Peyer's patch (tissue), 4 donors: ENCODE data around the gene PUSL1. TPM values are rescaled to one million over a fixed set of nuclear protein-coding genes. Genes with fewer than 3 reads are reported as not detected.

ENCODE experiments used
- DNase-seq, 3 donors: peaks; one replicate each; pipeline ENCODE4 v3.0.0-alpha.2; 2017 to 2019
- H3K27ac ChIP-seq, 4 donors: fragments of 200-600 bp; sonication (generic); one replicate each; pipeline ENCODE4 v1.5.1; 2016 to 2019
- H3K27me3 ChIP-seq, 2 donors: fragments of 200-600 bp; sonication (generic); one replicate each; pipeline ENCODE4 v1.5.1; 2019
- H3K36me3 ChIP-seq, 3 donors: fragments of 200-600 bp; sonication (generic); one replicate each; pipeline ENCODE4 v1.5.1; 2016 to 2019
- H3K4me1 ChIP-seq, 4 donors: fragments of 200-600 bp; sonication (generic); one replicate each; pipeline ENCODE4 v1.5.1; 2016 to 2019
- H3K4me3 ChIP-seq, 4 donors: fragments of 200-600 bp; sonication (generic); 1 replicate in 3 of 4; 2 replicates in 1 of 4; pipeline ENCODE4 v1.5.1; 2016 to 2019; ENCODE audit warnings: mild to moderate bottlenecking in 1 of 4
- H3K9me3 ChIP-seq, 4 donors: fragments of 200-600 bp; sonication (generic); one replicate each; pipeline ENCODE4 v1.5.1; 2016 to 2019; ENCODE audit warnings: mild to moderate bottlenecking in 1 of 4
- POLR2A ChIP-seq, 2 donors: fragments of 450-650 bp; IDR thresholded peaks; one replicate each; pipeline ENCODE4 v1.5.1; 2017; ENCODE audit warnings: antibody characterized with exemption in 2 of 2, mild to moderate bottlenecking in 2 of 2, moderate library complexity in 2 of 2
- total RNA-seq, 4 donors: library from RNA; depleted of rRNA; stranded (reverse); fragments of >200 nt; gene quantifications; one replicate each; pipeline ENCODE4 v1.1.0, GENCODE V29; 2016
- TF ChIP-seq, protein P1 (sequence below), 6 experiments: fragments of 450-650 bp in 4 of 6; fragments of 200-600 bp in 2 of 6; sonication (generic) in 1 of 6; IDR thresholded peaks; one replicate each; pipeline ENCODE4 v1.5.1; 2017 to 2019; ENCODE audit warnings: antibody characterized with exemption in 6 of 6, mild to moderate bottlenecking in 3 of 6, moderate library complexity in 1 of 6

PUSL1 gene
- total RNA-seq, 4 donors from 2014 or later, result 12.4 to 38.9 (median 24.4) TPM

DNA sequence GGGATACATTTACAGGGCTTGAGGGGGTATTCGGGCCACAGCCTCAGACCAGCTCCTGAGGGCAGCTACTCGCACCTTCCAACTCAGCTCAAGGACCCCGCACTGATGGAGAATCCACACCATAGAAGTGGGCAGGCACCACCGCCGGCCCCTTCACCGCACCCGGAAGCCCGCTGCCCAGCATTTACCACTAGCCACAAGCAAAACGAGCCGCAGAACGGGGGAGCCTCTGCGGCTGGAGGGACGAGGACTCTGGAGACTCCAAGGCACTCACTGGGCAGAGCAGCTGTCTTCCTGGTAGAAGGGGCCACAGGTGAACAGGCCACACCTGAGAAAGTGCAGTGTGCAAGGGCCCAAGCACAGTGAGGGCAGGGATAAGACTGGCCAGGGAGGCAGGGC lies 40.1 kb upstream of the PUSL1 start:
- H3K36me3 ChIP-seq, result peaks cover 0 to 55% (median 0%) of the 10 kb centered on the region in 3 donors

DNA sequence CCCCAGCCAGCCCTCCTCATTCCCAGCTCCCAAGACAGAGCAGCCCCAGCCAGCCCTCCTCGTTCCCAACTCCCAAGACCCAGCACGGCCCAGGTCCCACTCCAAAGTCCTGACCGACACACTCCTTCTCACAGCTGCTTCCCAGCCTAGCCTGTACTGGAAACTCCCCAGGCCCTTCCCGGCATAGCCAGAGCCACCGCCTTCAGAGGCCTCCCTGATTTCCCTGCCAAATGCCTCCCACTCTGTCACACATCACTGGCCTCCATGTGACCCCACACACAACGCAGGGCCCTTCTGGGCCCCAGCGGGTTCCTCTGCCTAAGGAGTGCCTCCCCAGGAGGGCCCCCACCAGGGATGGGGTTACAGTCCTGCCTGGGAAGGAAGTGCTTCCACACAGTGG lies 37.6 kb upstream of the PUSL1 start:
- DNase-seq, result no peak
- Histone ChIP-seq H3K4me3 (no peak overlapping the region), H3K9me3 (no peaks in the 10 kb centered on the region), H3K36me3 (peaks cover 0 to 31% (median 0%) of the 10 kb centered on the region in 3 donors), H3K4me1 (peaks cover 5 to 40% (median 28%) of the 10 kb centered on the region in 4 donors), H3K27ac (no peak overlapping the region), H3K27me3 (no peaks in the 10 kb centered on the region)
- no peak for TF ChIP-seq POLR2A (IDR thresholded peaks at IDR 0.05)

More for the DNA sequence above, 40.1 kb upstream of the PUSL1 start:
- Histone ChIP-seq H3K27me3 (no peaks in the 10 kb centered on the region), H3K4me1 (peaks cover 0 to 31% (median 26%) of the 10 kb centered on the region in 4 donors), H3K9me3 (no peaks in the 10 kb centered on the region), H3K27ac (no peak overlapping the region), H3K4me3 (no peak overlapping the region)
- DNase-seq, result no peak
- TF ChIP-seq POLR2A (IDR thresholded peaks at IDR 0.05), result no peak
- TF ChIP-seq, protein P1, sequence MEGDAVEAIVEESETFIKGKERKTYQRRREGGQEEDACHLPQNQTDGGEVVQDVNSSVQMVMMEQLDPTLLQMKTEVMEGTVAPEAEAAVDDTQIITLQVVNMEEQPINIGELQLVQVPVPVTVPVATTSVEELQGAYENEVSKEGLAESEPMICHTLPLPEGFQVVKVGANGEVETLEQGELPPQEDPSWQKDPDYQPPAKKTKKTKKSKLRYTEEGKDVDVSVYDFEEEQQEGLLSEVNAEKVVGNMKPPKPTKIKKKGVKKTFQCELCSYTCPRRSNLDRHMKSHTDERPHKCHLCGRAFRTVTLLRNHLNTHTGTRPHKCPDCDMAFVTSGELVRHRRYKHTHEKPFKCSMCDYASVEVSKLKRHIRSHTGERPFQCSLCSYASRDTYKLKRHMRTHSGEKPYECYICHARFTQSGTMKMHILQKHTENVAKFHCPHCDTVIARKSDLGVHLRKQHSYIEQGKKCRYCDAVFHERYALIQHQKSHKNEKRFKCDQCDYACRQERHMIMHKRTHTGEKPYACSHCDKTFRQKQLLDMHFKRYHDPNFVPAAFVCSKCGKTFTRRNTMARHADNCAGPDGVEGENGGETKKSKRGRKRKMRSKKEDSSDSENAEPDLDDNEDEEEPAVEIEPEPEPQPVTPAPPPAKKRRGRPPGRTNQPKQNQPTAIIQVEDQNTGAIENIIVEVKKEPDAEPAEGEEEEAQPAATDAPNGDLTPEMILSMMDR (IDR thresholded peaks at IDR 0.05), result no peak

DNA sequence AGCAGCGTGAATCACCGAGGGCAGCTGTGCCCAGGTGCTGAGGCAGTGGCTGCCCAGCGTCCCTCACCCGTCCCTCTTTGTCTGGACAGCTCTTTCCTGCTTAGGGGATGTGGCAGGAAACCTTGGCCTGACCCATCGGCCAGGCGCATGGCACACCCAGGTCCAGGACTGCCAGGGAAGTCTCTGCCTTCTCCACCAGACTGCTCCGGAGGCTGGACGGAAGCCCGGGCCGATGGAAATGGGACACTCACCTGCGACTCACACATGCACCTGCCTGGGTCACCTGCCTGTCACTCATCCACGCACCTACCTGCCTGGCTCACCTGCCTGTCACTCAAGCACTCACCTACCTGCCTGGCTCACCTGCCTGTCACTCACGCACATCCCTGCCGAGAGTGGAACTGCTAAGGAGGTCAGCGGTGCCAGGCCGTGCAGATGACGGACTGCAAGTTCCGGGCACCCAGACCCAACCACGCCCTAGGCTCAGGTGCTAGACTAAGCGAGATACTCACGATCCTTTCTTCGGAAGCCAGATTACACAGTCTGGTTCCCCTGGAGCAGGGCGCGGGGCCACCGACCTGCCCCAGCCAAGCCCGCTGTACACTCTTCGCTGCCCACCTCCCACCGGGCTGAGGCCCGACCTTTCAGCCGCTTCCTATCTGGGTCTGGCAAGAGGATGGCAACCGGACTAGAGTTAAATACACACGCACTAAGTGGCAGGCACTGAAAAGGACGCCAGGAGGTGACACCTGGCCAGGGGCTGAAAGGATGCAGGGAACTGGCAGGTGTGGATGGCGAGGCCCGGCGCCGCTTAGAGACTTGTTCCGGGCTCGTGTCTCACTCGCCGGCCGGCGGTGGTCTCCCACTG lies 35.8 kb upstream of the PUSL1 start:
- Histone ChIP-seq H3K4me1 (peaks cover 5 to 40% (median 28%) of the 10 kb centered on the region in 4 donors), H3K27me3 (no peaks in the 10 kb centered on the region), H3K27ac (peak overlapping the region; percentile 83 to 91 (median 86)), H3K4me3 (peak overlapping the region; percentile 85 to 97 (median 94)), H3K36me3 (peaks cover 0 to 13% (median 0%) of the 10 kb centered on the region in 3 donors), H3K9me3 (no peaks in the 10 kb centered on the region)
- peak in 2 of 3 donors; percentile 84 to 87 for DNase-seq
- TF ChIP-seq POLR2A (IDR thresholded peaks at IDR 0.05), result peak; percentile 84 to 90
- TF ChIP-seq, protein P1 (IDR thresholded peaks at IDR 0.05), result peak in 1 of 6 experiments; percentile 10

DNA sequence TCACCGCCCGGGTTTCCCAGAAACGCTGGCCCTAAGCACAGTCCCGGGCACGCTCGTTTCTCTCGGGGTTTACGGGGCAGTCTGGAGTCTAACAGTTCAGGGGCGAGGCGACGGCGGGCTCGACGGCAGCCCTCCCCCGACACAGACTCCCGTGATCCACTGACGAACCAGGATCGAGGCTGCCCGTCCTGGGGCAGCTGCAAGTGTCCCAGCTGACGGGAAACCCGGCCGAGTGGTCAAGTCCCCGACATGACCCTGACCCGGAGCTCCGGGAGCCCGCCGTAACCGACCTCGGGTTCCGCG lies 35.2 kb upstream of the PUSL1 start:
- TF ChIP-seq POLR2A (IDR thresholded peaks at IDR 0.05), result no peak
- Histone ChIP-seq H3K27ac (peak overlapping the region; percentile 83 to 91 (median 86)), H3K9me3 (no peaks in the 10 kb centered on the region), H3K36me3 (peaks cover 0 to 8% (median 0%) of the 10 kb centered on the region in 3 donors), H3K4me3 (peak overlapping the region; percentile 85 to 97 (median 94)), H3K4me1 (peaks cover 5 to 42% (median 28%) of the 10 kb centered on the region in 4 donors), H3K27me3 (no peaks in the 10 kb centered on the region)
- DNase-seq, result no peak

DNA sequence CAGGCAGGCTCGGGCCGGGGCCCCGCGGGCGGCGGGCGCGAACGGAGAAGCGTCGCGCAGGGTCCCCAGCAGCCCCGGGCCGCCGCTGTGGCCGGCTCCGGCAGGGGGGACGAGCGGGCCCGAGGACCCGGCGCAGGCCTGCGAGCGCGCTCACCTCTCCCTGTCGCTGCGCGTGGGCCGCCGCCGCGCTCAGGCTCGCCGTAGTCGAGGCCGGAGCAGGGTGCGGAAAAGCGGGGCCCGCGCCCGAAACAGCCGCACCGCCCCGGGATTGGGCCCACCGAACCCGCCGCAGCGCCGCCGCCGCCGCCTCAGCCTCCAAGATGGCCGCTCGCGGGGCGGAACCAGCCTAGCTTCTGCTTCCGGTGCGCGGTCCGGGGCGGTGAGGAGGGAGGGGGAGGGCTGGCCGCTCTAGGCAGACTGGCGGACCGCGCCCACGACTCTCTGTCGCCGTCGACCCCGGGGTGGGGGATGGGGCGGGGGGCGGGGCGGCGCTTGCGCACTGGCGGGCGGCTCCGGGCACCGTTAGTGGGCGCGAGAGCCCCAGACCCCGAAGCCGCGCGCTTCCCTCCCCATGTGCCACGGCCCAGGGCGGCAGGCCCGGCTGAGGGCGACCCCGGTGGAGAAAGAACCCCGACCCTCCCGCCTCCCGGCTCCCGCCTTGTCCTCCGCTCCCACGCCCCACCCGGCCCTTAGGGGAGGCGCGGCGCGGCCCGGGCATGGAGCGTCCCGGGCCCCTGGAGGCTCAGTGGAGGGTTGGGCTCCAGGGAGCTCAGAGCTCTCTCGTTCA lies 34.7 kb upstream of the PUSL1 start, which contains the start of gene UBE2J2:
TSS of gene UBE2J2 (minus strand) at position 343 of the 787 bp plus-strand sequence. CDS start 5,862 bp downstream, outside the sequence.
- Histone ChIP-seq H3K4me1 (peaks cover 5 to 48% (median 28%) of the 10 kb centered on the region in 4 donors), H3K4me3 (peak within 1 kb of the TSS; percentile 85 to 97 (median 94)), H3K27ac (peak within 1 kb of the TSS; percentile 83 to 91 (median 86)), H3K9me3 (no peaks in the 10 kb centered on the region), H3K27me3 (no peaks in the 10 kb centered on the region), H3K36me3 (peaks cover 0 to 2% (median 0%) of the 10 kb centered on the region in 3 donors)
- peak; percentile 91 to 97 (median 96) for DNase-seq
- peak; percentile 7 to 72 for TF ChIP-seq POLR2A (IDR thresholded peaks at IDR 0.05)
- TF ChIP-seq, protein P1 (IDR thresholded peaks at IDR 0.05), result no peak

DNA sequence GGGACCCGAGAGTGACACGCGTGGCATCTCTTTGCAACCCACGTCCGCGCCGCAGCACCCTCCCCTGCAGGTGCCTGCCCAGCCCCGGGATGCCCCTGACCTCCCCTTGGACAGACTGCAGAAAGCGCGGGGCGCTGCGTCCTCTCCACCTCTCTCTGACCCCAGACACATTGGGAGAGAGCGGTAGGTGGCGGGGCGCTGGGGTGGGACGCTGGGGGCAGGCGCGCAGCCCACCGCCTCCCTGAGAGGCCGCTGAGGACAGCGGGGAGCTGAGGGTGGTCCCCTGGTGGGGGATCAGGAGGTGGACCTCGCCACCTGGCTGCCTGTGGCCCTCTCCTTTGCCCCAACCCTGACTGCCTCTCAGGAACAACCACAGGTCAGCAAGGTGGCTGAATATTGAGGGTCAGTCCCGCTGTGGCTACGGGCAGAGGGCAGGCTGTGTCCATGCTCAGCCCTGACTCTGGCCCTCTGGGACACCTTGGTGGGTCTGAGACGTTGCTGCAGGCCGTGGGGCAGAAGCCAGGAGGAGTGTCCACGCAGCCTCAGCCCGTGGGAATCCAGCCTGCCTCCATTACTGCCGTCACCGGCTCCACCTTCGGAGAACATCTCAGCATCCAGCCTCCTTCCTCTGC lies 34.0 kb upstream of the PUSL1 start:
- H3K9me3 ChIP-seq, result no peaks in the 10 kb centered on the region
- DNase-seq, result no peak
- no peaks in the 10 kb centered on the region for H3K27me3 ChIP-seq
- H3K4me1 ChIP-seq, result peaks cover 5 to 50% (median 28%) of the 10 kb centered on the region in 4 donors
- TF ChIP-seq, protein P1 (IDR thresholded peaks at IDR 0.05), result no peak
- no peak for TF ChIP-seq POLR2A (IDR thresholded peaks at IDR 0.05)
- H3K4me3 ChIP-seq, result peak overlapping the region; percentile 85 to 97 (median 94)
- no peaks in the 10 kb centered on the region for H3K36me3 ChIP-seq
- H3K27ac ChIP-seq, result peak overlapping the region; percentile 83 to 91 (median 86)
